NCI-H460 (cell line): Measurements from ENCODE around the gene FNBP1. TPM values are rescaled to one million over a fixed set of nuclear protein-coding genes. Genes with fewer than 3 reads are reported as not detected.

ENCODE experiments used
- DNase-seq: peaks from one replicate; pipeline ENCODE4 v3.0.0-alpha.2; 2016; ENCODE audit warnings: low read depth; ENCODE audit errors: extremely low read depth
- total RNA-seq: library from RNA; depleted of rRNA; stranded (reverse); fragments of >200 nt; shearing (Covaris generic); gene quantifications from 2 replicates; pipeline ENCODE4 v1.2.3, GENCODE V29; 2014

Gene FNBP1
- total RNA-seq, 1 experiment from 2014 or later = 39.1 TPM

DNA sequence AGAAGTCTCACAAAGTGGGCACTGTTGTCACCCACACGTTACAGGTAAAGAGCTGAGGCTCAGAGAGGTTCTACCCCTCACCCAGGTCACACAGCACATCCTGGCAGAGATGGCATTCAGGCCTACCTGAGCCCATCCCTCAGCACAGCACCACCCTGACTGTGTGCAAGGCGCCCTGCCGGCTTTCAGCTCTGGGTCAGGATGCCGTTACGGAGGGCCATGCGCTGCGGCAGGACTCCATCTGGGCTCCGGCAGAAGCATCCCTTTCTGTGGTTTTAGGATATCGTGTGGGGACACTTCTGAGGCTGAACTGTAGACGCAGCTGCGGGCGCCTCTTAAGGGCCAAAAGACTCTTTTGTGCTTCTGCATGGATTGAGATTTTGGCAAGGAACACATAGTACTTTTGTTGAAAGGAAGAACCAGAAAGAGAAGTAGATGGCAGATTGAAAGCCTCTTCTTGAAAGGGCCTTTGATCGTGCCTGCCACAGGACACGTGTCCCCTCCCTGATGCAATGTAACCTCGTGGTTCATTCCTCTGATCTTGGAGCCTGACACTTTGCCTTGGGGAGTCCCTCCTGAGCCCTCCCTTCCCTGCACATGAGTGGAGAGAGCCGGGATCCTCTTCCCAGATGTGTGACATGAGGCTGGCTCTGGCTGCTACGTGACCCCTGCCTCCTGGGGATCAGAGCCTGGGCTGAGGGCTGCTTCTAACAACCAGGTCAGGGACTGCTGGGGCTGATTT lies 176.4 kb downstream of the FNBP1 start:
- DNase-seq = no peak

DNA sequence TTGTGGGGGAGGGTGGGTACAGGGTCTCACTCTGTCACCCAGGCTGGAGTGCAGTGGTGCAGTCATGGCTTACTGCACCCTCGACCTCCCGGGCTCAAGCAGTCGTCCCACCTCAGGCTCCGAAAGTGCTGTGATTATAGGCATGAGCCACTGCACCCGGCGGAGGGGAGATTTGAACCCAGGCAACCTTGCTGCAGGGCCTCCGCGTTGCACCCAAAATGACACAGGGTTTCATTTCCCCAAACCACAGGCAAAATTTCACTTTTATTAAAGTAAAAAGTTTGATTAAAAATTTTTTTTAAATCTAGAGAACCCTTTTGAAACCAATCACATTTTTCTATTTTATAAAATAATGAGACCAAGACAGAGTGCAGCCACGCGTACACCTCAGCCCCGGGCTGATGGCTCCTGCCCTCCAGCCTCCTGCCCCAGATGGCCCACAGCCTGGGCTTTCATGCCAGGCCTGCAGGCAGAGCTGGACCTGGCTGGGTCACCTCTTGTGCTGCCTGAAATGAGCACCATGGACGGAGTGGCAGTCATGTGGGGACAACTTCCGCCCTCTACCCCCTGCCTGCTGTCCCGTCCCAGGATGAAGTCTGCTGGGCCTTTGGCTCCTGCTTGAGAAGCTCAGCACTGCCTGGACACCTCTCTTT lies 177.2 kb downstream of the FNBP1 start:
- DNase-seq = no peak

DNA sequence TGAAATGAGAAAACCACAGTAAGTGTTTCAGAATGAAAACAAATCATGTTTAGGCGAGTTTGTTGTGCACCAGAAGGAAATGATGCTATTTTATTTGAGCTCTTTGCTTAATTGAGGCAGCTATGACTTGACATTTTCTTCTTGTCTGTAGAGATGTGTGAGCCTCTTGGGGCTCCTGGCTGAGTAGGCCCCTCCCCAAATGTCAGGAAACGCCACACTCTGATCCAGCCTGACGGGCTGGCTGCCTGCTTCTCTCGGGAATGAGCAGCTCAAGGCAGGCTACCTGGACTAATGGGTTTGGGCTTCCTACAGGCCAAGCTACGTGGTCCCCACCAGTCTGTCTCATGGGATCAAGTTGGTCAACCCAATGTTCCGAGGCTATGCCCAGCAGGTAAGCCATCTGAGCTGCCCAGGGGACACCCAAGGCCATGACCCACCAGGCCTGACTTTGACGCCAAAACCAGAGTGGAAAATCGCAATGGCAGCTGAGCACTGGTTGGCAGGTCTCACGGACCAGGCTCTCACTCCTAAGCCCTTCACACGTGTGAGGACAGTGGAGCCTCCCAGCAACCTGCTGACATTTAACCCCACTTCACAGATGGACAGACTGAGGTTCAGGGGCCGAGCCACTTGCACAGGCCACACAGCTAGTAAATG lies 177.9 kb downstream of the FNBP1 start:
- no peak for DNase-seq

DNA sequence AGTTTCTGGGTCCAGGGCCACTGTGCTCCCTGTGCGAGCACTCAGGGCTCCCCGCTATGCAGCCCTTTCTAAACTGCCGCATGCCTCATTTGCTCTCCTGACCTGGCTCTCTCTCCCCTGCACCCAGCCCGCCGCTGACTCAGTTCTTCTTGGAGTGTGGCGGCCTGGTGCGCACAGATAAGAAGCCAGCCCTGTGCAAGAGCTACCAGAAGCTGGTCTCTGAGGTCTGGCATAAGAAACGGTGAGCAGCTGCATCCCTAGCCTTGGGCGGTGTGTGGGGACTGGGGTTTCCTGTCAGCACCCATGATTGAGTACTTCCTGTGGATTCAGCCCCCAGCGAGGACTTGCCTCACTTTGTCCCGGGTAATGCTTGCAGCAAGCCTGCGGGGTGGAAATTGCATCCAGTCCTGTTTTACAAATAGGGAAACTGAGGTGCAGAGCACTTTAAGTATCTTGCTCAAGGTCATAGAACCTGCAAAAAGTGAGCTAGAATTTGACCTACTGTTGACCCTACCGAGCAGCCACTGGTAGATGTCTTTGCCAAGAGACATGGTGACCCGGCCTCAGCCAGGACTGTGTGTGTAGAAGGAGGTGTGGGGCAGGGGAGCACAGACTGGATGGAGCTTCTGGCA lies 179.8 kb downstream of the FNBP1 start:
- no peak for DNase-seq

DNA sequence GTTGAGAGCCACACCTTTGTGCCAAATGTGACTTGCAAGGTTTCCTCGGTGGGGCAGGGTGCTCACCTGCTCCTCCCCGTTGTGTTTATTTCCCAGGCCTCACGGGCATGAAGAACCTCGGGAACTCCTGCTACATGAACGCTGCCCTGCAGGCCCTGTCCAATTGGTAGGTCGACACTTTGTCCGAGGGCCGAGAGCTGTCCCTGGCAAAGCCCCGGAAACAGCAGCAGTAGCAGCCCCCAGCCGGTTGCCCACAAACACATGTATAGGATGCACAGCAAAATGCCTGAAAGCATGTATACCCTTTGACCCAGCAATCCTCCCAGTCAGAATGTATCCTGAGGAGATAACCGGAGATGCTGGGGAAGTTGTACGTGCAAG lies 181.6 kb downstream of the FNBP1 start:
- DNase-seq = no peak

DNA sequence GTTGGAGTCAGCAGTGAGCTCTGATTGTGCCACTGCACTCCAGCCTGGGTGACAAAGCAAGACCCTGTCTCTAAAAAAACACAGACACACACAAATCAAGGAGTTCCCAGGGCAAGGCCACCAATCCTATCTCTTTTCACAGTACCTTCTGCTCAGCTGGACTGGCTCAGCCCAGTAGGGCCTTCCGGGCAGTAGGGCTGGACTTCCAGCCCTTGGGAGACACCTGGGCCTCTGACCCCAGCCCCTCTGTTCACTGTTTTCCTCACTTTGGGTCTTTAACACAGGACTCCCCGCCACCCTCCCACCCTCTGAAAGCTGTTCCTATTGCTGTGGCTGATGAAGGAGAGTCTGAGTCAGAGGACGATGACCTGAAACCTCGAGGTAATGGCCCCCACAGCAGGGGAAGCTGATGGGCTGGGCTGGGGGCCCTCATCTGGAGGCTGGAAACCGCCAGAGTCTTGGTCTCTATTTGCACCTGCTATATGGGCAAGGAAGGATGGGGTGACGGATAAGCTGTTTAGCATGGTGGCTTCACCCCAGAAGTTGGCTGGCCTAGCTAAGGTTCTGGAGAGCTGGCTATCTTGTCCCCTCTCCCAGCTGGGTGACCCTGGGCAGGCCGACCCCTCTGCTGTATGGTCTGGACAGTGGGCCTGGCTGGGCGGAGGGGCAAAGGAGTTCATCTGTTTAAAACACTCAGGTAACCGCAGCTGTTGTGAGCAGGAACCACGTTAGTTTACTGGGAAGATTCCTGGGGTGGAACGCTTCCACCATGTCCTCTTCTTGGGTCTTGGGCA lies 182.1 kb downstream of the FNBP1 start:
- DNase-seq = no peak

DNA sequence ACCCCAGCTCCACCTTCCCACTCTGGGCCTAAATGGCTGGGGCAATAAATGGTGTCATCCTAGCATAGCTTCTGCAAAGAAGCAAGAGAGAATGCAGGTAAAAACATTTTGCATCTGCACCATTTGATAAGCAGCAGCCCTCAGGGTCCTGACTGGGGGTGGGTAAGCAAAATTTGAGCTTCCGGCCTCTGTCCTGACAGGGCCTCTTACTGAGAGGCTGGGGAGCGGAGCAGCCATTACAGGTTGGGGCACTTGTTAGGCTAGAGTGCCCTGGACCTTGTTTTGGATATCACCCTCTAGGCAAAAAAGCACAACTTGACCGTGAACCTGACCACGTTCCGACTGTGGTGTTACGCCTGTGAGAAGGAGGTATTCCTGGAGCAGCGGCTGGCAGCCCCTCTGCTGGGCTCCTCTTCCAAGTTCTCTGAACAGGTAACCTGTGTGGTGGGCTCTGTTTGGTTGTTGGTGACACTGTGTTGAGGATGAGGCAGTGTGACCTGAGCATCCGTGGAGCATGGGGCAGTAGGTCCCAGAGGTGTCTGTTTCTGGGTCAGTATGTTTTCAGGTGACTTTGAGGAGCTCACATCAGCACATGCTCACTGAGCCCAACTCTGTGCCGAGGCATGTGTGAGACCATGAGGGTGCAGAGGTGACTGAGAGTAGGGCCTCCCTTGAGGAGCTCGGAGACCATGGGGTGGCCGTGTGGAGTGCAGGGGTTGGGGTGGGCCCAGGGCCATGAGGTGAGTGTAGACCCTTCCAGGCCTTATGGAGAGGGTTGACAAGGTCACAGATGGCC lies 184.6 kb downstream of the FNBP1 start:
- DNase-seq = no peak

DNA sequence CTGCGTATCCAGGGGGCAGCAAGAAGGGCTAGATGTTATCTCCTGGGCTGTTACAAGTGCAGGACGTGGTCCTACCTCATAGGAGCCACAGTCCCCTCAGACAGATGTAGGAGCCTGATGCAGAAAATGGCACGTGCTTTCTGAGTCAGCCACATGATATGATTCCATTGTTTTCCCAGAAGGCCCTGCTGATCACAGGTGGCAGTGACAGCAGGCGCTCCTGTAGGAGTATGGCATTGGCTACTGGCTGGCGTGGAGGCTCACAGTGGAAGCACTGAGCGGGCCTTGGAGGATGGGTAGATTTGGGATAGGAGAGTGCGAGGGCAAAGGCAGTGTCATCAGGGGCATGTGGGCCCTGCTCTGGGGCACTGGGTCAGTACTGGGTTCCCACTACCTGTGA lies 185.8 kb downstream of the FNBP1 start:
- no peak for DNase-seq

DNA sequence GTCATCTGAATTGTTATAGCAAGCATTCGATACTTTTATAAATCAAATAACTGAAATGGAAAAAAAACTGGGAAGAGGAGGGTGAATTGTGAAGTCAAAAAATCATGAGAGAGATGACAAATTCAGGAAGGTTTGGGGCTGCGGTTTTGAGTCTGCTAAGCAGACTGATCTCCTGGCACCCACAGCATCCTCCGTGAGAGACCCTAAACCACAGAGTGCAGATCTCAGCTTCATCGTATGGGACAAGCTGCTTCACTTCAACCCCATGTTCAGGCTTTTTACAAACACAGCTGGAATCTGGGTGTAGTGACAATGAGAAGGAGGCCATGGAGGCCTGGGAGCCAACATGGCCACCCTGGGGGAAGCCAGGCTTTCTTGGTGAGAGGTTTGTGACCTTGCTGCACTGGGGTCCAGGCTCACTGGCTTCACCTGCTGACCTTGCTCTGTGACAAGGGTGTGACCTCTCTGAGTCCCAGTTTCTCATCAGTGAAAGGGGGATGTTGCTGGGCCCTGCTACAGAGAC lies 188.3 kb downstream of the FNBP1 start:
- DNase-seq = no peak

DNA sequence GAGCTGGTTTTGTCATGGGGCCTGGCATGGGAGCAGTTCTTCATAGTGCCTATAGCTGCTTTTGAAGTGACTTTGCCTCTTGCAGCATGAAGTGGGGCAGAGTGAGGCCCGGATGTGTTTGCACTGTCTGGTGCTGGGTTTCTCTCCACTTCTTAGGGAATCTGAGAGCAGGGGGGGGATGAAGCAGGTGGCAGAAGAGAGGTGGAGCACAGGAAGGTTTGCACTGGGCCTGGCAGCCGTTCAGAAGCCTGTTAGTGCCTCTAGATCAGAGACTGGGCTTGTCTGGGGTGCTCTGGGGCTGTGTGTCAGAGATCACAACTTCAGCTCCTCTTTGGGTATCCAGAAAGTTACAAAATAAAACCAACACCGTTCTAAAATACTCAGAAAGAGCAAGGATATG lies 189.4 kb downstream of the FNBP1 start:
- DNase-seq = no peak

DNA sequence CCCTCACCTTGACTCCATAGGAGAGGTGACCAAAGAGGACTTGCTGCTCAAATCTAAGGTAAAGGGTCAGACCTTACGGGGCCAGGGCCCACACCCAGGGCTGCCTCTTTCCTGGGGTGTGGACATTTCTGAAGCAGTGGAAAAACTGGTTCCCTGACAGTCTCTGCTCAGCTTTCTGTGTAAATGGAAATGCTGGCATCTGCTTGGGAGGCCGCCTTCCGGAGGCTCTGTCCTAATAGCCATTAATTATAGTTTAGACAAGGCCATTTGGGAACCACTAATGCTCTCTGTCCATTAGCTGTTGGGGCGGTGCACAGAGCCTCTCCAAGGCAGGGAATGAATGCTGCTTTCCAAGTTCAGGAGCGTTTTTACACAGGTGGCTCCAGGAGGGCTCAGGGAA lies 190.4 kb downstream of the FNBP1 start:
- no peak for DNase-seq

DNA sequence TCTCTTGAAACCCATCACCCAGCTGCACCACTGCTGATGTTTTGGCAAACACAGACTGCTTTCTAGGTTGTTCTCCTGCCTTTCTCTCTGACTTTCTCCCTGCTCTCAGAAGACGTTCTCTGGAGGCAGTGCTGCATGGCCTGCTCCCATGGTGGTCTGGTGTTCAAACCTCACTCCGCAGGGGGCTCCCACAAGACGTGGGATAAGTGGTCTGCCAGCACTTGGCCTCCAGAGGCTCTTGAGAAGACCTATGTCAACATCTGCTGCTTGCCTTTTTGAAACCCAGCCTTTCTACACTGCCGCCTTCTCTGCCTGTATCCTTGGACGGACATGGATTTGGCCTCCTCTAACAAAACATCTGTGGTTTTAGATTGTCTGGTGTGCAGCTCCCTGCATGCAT lies 191.2 kb downstream of the FNBP1 start:
- no peak for DNase-seq

DNA sequence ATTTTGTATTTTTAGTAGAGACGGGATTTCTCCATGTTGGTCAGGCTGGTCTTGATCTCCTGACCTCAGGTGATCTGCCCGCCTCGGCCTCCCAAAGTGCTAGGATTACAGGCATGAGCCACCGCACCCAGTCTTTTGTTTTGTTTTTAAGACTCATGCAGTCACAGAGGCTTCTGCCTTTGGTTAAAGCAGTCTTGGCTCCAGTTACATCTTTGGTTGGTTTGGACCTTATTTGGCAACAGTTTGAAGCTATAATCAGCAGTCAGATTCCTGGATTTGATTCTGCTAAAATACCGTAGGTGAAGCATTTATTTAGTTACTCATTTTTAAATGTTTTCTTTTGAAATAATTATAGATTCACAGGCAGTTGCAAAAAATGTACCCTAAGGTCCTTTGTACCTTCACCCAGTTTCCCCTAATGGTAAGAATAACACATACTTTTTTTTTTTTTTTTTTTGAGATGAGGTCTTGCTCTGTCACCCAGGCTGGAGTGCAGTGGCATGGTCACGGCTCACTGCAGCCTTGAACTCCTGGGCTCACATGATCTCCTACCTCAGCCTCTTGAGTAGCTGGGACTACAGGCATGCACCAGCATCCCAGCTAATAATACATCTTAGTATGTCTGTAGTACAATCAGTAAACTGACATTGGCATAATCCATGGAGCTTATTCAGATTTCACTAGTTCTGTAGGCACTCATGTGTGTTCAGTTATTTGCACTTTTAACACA lies 192.0 kb downstream of the FNBP1 start:
- DNase-seq = no peak

DNA sequence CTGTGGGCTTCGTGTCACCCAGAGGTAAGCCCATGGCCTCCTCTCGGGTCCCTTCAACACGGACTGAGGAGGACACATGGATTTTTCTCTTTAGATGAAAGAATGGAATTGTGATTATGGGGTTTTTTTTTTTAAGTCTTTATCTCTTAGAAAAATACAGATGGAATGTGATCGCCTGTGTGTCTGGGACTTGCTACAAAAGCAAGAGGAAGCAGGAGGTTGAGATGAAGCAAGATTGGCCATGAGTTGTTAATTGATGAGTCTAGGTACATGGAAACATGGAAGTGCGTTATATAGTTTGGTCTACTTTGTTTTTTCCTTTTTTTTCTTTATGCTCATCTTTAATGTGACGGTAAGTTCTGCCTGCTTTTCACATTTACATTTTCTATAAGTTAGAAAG lies 193.1 kb downstream of the FNBP1 start:
- no peak for DNase-seq

DNA sequence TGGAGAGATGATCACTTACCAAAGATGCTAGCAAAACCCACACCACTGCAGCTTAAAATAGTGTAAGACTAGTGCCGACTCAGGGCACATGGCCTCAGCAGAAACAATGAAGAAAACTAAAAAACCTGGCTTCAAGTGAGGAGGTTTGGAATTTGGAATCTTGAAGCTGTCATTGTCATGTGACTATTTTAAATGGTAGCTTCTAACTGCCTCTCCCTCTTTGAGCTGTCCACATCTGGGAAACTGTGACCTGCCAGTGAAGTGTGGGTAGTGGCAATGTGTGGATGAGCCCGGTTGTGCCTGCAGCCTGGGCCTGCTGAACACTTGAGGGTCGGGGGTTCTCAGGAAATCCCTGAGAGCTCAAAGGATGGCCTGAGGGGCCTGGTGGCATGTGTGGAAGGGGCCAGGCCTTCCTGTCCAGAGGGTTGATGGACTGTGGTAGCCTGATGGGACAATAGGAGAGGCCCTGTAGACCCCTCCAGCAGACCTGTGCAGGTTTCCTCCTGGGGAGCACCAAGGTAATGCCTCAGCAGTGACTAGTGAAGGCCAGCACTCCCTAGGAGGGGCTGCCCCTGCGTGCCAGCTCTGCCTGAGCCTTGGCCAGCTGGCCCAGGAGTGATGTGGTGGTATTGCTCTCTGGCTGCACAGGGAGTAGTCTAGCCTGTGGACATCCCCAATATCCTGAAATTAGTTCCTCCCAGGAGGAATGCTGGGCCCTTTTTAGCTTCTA lies 194.1 kb downstream of the FNBP1 start:
- DNase-seq = no peak

DNA sequence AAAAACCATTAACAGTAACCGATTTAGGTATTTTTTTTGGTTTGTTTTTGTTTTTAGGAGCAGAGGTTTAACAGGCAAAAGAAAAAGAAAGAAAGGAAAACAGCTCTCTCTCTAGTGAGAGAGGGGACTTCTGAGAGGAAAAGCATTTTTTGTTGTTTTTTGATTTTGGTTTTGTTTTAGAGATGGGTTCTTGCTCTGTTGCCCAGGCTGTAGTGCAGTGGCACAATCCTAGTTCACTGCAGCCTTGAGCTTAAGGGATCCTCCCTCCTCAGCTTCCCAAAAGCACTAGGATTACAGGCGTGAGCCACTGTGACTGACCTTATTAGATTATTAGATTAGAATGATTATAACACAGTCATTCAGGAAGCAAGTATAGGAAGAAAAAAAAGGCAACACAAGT lies 197.6 kb downstream of the FNBP1 start:
- DNase-seq = no peak

DNA sequence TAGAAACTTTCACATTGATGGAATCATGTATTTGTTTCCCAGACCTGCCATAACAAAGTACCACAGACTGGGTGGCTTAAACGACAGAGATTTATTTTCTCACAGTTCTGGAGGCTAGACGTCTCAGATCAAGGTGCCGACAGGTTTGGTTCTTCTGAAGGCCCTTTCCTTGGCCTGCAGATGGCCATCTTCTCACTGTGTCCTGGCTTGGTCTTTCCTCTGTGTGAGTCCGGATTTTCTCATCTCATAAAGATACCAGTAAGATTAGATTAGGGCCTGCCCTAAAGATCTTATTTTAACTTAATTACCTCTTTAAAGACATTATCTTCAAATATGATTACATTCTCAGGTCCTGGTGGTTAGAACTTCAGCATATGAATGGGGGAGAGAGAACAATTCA lies 201.9 kb downstream of the FNBP1 start:
- DNase-seq = no peak

DNA sequence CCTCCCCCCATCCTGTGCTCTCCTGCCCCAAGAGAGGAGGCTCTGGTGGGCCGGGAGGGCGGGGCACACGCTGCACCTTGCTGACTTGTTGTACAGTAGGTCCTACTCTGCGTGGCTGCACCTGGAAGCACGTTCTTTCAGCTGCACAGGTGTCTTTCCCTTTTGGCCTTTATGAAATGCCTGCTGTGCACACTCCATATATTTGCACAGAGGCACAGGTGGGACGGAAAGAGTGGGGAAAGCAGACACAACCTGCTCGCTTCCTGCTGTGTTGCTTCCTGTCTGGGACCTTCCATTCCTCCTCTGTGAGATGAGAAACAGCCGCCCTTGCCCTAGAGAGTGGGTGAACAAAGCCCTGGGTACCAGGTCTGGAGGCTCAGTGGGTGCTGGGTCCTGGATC lies 203.0 kb downstream of the FNBP1 start:
- no peak for DNase-seq
